Activated T-helper 17 cell treated with anti-CD3 and anti-CD28 coated beads, Interleukin-2, amount 50 U/mL, for 72 hours (primary cell): ENCODE results near the gene TLCD3A. TPM values are rescaled to one million over a fixed set of nuclear protein-coding genes. Genes with fewer than 3 reads are reported as not detected.
A peak's percentile ranks its signal among the peaks of the same experiment; 100 is the strongest.
"Not testable (repeated sequence)": the region's sequence is repeated elsewhere in the genome, so short reads cannot be mapped to it uniquely, and the experiment has no call there.

Experiments
- ATAC-seq: fragments of 150-1000 bp; cut with Tn5 transposase; replicated peaks from 2 replicates; pipeline ENCODE4 v1.10.0; 2021; ENCODE audit warnings: mild to moderate bottlenecking, moderate library complexity
- H3K27ac Mint-ChIP-seq: one replicate; pipeline ENCODE4 v1.8.0; 2022; ENCODE audit warnings: mixed read lengths
- H3K27me3 Mint-ChIP-seq: one replicate; pipeline ENCODE4 v1.8.0; 2022; ENCODE audit warnings: mixed read lengths
- H3K36me3 Mint-ChIP-seq: one replicate; pipeline ENCODE4 v1.8.0; 2022; ENCODE audit warnings: low read depth, mild to moderate bottlenecking, mixed read lengths
- H3K4me1 Mint-ChIP-seq: one replicate; pipeline ENCODE4 v1.8.0; 2022; ENCODE audit warnings: mixed read lengths
- H3K4me3 Mint-ChIP-seq: one replicate; pipeline ENCODE4 v1.8.0; 2022; ENCODE audit warnings: mild to moderate bottlenecking, mixed read lengths
- H3K9me3 Mint-ChIP-seq: one replicate; pipeline ENCODE4 v1.8.0; 2022; ENCODE audit warnings: mixed read lengths
- total RNA-seq, 2 donors: library from RNA; stranded (reverse); gene quantifications; one replicate each; pipeline ENCODE4 v1.2.3, GENCODE V29; 2022

The TLCD3A gene
- total RNA-seq, 2 donors from 2014 or later: 15.0 to 22.0 TPM

DNA sequence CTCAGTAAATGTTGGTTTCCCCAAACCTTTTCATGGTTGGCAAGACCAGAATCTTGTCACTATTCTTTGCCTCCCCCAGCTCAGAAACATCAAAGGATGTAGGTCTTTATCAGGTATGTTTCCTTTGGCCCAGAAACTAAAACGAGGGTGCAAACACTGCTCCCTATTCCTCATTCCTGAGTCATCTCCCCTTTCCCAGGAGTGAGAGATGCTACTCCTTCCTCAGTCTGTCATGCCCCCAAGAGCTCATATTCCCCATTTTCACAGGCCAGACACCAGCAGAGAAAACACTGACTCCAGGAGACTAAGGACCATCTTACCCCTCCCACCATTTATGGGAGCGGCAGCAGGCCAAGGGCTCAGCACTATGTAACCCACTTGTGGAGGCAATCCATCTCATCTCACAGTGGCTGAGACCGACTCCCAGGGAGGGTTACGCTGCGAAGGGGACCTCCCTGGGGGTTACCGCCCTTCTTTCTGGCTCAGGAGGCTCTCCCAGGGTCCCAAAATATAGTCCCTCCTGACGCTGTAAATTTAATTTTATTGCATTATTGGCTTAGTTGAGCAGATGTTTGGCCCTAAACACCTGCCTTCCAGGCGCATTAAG is 18.1 kb downstream of the TLCD3A start:
- Mint-ChIP-seq H3K4me3 (peak overlapping the region; percentile 97), H3K27ac (peak overlapping the region; percentile 93), H3K9me3 (no peaks in the 10 kb centered on the region), H3K36me3 (peaks cover 49% of the 10 kb centered on the region), H3K27me3 (no peaks in the 10 kb centered on the region), H3K4me1 (peaks cover 32% of the 10 kb centered on the region)
- ATAC-seq: no peak

GRCh38 chr17:751269-752001 is 19.0 kb downstream of the TLCD3A start:
- peaks cover 46% of the 10 kb centered on the region for H3K36me3 Mint-ChIP-seq
- peak; percentile 48 for ATAC-seq
- H3K27me3 Mint-ChIP-seq: no peaks in the 10 kb centered on the region
- H3K9me3 Mint-ChIP-seq: no peaks in the 10 kb centered on the region
- H3K4me3 Mint-ChIP-seq: peak overlapping the region; percentile 97
- H3K27ac Mint-ChIP-seq: peak overlapping the region; percentile 93
- H3K4me1 Mint-ChIP-seq: peaks cover 32% of the 10 kb centered on the region

DNA sequence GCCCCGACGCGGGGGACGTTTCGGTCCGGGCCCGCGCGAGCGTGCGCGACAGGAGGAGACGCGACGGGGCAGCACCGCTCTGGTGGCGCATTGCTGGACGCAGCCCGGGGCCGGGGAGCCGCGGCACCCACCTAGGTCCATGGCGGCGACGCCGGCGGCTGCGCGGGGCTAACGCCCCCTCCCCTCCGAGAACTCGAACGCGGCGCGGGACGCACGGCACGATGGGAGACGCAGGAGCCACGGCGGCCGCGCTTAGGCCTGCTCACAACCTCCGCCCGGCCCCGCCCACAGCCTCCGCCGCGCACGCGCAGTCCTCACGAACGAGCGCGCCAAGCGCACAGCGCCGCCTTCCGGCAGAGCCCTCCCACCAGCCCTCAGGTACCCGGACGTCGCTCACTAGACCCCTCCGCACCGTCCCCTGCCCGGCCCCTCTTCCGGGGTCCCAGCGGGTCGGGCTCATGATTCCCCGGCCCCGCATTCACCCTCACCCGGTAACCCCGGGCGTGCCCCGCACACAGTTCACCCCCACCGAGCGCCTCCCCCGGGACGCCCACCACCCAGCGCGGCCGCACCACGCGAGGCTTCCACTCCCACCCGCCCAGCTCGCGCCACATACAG is 19.7 kb downstream of the TLCD3A start, which contains the start of gene GEMIN4:
Gene GEMIN4 (minus strand): TSS at position 263 of the 618 bp plus-strand sequence. CDS start 122 bp downstream, at position 141.
- Mint-ChIP-seq H3K27me3 (no peaks in the 10 kb centered on the region), H3K9me3 (no peaks in the 10 kb centered on the region), H3K27ac (peak within 1 kb of the TSS; percentile 93), H3K4me3 (peak within 1 kb of the TSS; percentile 97), H3K4me1 (peaks cover 32% of the 10 kb centered on the region), H3K36me3 (peaks cover 46% of the 10 kb centered on the region)
- ATAC-seq: peak; percentile 88

- no peaks in the 10 kb centered on the region for H3K27me3 Mint-ChIP-seq
- H3K4me1 Mint-ChIP-seq: peaks cover 32% of the 10 kb centered on the region
- H3K36me3 Mint-ChIP-seq: peaks cover 44% of the 10 kb centered on the region
These were observed 20.3 kb downstream of the TLCD3A start for GRCh38 chr17:752620-753219.

GRCh38 chr17:753418-753817 is 21.0 kb downstream of the TLCD3A start:
- Mint-ChIP-seq H3K27ac (peak overlapping the region; percentile 72), H3K27me3 (no peaks in the 10 kb centered on the region), H3K4me1 (peaks cover 25% of the 10 kb centered on the region), H3K9me3 (no peaks in the 10 kb centered on the region), H3K36me3 (peaks cover 37% of the 10 kb centered on the region), H3K4me3 (peak overlapping the region; percentile 97)
- ATAC-seq: no peak

More at GRCh38 chr17:752620-753219, 20.3 kb downstream of the TLCD3A start:
- Mint-ChIP-seq H3K4me3 (peak overlapping the region; percentile 97), H3K9me3 (no peaks in the 10 kb centered on the region), H3K27ac (peak overlapping the region; percentile 91)
- ATAC-seq: peak; percentile 0

GRCh38 chr17:755319-755961 is 23.0 kb downstream of the TLCD3A start:
- not testable (repeated sequence) for H3K27ac Mint-ChIP-seq, ATAC-seq, H3K9me3 Mint-ChIP-seq, H3K4me3 Mint-ChIP-seq, H3K4me1 Mint-ChIP-seq, H3K27me3 Mint-ChIP-seq
- H3K36me3 Mint-ChIP-seq: peaks cover 47% of the 10 kb centered on the region

DNA sequence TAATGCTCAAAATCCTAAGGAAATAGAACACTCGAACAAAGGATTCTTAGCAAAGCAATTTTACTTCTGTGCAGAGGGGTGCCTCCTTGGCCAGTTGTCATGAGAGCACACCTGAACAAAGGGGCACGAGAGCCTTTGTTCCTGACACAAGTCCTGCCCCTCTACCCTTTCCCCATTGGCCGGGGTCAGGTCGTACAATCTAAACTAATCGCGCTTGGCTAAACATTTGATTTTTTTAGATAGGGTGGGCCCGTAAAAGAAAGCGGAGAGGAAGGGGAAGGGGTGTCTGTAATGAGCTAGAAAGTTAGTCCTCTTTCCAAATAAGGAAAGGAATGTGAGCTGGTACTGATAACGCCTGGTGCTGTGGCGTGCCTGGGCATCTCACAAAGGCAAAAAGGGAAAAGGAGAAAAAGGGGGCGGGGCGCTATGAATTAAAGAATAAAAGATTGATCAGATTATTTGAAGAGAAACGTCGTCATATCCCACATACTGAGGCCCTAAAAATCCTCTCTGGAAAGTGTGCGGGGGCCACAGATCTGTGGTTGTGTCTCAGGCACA is 23.7 kb downstream of the TLCD3A start:
- H3K4me3 Mint-ChIP-seq, ATAC-seq, H3K27me3 Mint-ChIP-seq, H3K27ac Mint-ChIP-seq, H3K9me3 Mint-ChIP-seq, H3K4me1 Mint-ChIP-seq: not testable (repeated sequence)
- H3K36me3 Mint-ChIP-seq: peaks cover 47% of the 10 kb centered on the region

- Mint-ChIP-seq H3K27ac (no peak overlapping the region), H3K9me3 (no peaks in the 10 kb centered on the region), H3K4me3 (no peak overlapping the region), H3K27me3 (no peaks in the 10 kb centered on the region), H3K36me3 (peaks cover 75% of the 10 kb centered on the region), H3K4me1 (no peaks in the 10 kb centered on the region)
- ATAC-seq: no peak
These were observed 27.6 kb downstream of the TLCD3A start for GRCh38 chr17:759964-760363.

- H3K4me3 Mint-ChIP-seq: no peak overlapping the region
- no peaks in the 10 kb centered on the region for H3K4me1 Mint-ChIP-seq
- H3K27ac Mint-ChIP-seq: no peak overlapping the region
- peaks cover 79% of the 10 kb centered on the region for H3K36me3 Mint-ChIP-seq
- no peaks in the 10 kb centered on the region for H3K9me3 Mint-ChIP-seq
- no peak for ATAC-seq
- no peaks in the 10 kb centered on the region for H3K27me3 Mint-ChIP-seq
These were observed 28.0 kb downstream of the TLCD3A start for GRCh38 chr17:760371-760770.

DNA sequence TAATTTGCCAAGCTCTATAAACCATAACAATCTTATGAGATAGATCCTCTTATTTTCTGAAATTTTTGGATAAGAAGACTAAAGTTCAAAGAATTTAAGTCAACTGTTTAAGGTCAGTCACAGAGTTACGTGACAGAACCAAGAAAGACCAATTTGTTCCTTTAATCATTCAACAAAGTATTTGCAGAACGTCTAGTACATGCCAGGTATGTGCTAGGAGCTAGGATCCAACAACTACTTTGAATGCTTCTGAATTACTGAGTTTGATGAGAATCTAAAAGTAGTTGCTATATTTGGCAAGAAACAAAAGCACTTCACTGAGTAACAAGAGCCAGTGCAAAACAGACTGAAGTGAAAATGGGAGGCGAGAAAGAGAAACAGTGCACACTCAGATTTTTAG is 34.7 kb downstream of the TLCD3A start:
- Mint-ChIP-seq H3K4me3 (no peak overlapping the region), H3K9me3 (no peaks in the 10 kb centered on the region), H3K36me3 (peaks cover 87% of the 10 kb centered on the region)

DNA sequence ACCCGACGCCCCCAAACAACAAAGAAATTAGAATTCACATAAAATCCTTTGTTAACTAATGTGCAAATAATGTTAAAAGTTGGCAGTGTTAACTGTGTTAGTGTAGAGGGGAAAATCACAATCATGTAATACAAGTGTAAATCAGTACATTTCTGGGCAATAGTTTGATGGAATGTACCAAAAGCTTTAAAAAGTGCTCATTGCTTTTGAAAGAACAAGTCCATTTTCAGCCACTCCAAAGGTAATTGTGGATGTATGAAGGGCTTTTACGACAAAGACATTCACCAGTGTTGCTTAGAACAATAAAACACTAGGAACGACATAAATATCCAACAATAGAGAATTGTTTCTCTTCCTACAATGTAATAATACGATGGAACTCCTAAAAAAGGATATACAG is 40.6 kb downstream of the TLCD3A start:
- Mint-ChIP-seq H3K4me3 (peak overlapping the region; percentile 73), H3K27me3 (no peaks in the 10 kb centered on the region), H3K27ac (peak overlapping the region; percentile 92), H3K9me3 (no peaks in the 10 kb centered on the region), H3K4me1 (peaks cover 24% of the 10 kb centered on the region), H3K36me3 (peaks cover 97% of the 10 kb centered on the region)
- ATAC-seq: no peak

More for the DNA sequence above, 34.7 kb downstream of the TLCD3A start:
- Mint-ChIP-seq H3K4me1 (no peaks in the 10 kb centered on the region), H3K27me3 (no peaks in the 10 kb centered on the region), H3K27ac (no peak overlapping the region)
- ATAC-seq: no peak

DNA sequence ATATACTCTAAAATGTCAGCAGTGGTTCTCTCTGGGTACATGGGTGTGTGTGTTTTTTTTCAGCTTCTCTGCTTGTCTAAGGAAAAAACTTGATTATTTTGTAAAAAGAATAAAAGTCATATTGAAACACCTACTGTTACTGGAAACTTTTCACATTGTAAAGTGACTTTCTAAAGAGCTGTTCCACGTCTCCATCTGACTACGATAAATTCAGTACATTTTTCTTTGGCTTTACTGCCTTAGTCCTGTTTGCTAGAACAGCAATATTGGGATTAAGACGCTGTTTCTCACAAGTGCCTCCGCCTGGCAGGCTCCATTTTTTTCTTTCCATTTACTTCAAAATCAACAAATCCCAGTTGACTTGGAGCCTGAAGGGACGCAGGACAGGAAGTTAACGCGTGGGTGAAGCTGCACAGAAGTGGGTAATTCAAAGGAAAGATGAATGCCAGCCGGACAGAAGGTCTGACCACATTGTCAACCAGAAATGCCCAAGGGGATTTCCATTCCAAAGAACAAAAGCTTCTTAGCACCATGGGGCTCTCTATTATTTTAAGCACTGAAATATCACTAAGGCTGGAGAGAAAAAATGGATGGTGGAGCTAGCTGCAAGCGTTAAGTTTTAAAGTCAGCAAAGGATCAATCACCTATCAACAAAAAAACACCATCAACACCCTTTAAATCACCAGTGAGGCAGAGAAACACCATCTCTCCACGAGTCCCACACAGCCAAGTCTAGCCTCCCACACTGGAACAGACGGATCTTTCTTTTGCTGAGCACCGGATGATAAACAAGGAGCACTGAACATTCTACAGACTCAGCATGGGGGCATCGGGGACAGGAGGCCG is 41.3 kb downstream of the TLCD3A start:
- Mint-ChIP-seq H3K27me3 (no peaks in the 10 kb centered on the region), H3K27ac (peak overlapping the region; percentile 92), H3K4me3 (peak overlapping the region; percentile 73), H3K36me3 (peaks cover 99% of the 10 kb centered on the region), H3K4me1 (peaks cover 24% of the 10 kb centered on the region), H3K9me3 (no peaks in the 10 kb centered on the region)
- peak; percentile 68 for ATAC-seq

GRCh38 chr17:774313-774584 is 41.9 kb downstream of the TLCD3A start:
- H3K4me3 Mint-ChIP-seq: peak overlapping the region; percentile 73
- H3K27ac Mint-ChIP-seq: peak overlapping the region; percentile 92

More at GRCh38 chr17:774313-774584, 41.9 kb downstream of the TLCD3A start:
- peaks cover 97% of the 10 kb centered on the region for H3K36me3 Mint-ChIP-seq
- peaks cover 24% of the 10 kb centered on the region for H3K4me1 Mint-ChIP-seq
- H3K9me3 Mint-ChIP-seq: no peaks in the 10 kb centered on the region
- no peaks in the 10 kb centered on the region for H3K27me3 Mint-ChIP-seq
- ATAC-seq: no peak
